Activated T-helper 1 cell treated with anti-CD3 and anti-CD28 coated beads, Interleukin-12 subunit alpha, Interleukin-12 subunit beta, Interleukin-2, Interleukin-4 antibody, amounts not matched to agents 30 ng/mL and 10 ng/mL and 1 ng/mL, durations not matched to agents 14 hours and 24 hours and 36 hours (primary cell): ENCODE measurements around the gene SCFD2. TPM values are rescaled to one million over a fixed set of nuclear protein-coding genes. Genes with fewer than 3 reads are reported as not detected.

ENCODE experiments used
- DNase-seq: peaks from one replicate; pipeline ENCODE4 v3.0.0; 2021; ENCODE audit warnings: low spot score
- H3K27ac Mint-ChIP-seq: one replicate; pipeline ENCODE4 v1.8.0; 2021; ENCODE audit warnings: mild to moderate bottlenecking, mixed read lengths
- H3K27me3 Mint-ChIP-seq: one replicate; pipeline ENCODE4 v1.8.0; 2022; ENCODE audit warnings: mild to moderate bottlenecking, moderate library complexity, mixed read lengths; ENCODE audit not compliant: insufficient read depth
- H3K36me3 Mint-ChIP-seq: one replicate; pipeline ENCODE4 v1.8.0; 2021; ENCODE audit warnings: low read depth, mixed read lengths
- H3K4me1 Mint-ChIP-seq: one replicate; pipeline ENCODE4 v1.8.0; 2021; ENCODE audit warnings: low read depth, mixed read lengths
- H3K4me3 Mint-ChIP-seq: one replicate; pipeline ENCODE4 v1.8.0; 2021; ENCODE audit warnings: mild to moderate bottlenecking, moderate library complexity, mixed read lengths
- H3K9me3 Mint-ChIP-seq: one replicate; pipeline ENCODE4 v1.8.0; 2021; ENCODE audit warnings: mixed read lengths
- intact Hi-C: fragments of 100-400 bp; cut with micrococcal nuclease; formaldehyde crosslinking; loops from one replicate; pipeline ENCODE4 v1.15.1; 2024
- total RNA-seq: library from RNA; stranded (reverse); gene quantifications from 2 replicates; pipeline ENCODE4 v1.2.3, GENCODE V29; 2022

The SCFD2 gene
- total RNA-seq, 1 donor from 2014 or later, result 40.5 TPM

GRCh38 chr4:52943677-52944076, 422.2 kb downstream of the SCFD2 start:
- Mint-ChIP-seq H3K9me3 (no peaks in the 10 kb centered on the region), H3K27me3 (peaks cover 4% of the 10 kb centered on the region), H3K36me3 (no peaks in the 10 kb centered on the region), H3K4me3 (no peak overlapping the region), H3K4me1 (no peaks in the 10 kb centered on the region), H3K27ac (no peak overlapping the region)
- intact Hi-C loops, result no loop called here
- DNase-seq, result no peak

- Mint-ChIP-seq H3K9me3 (no peaks in the 10 kb centered on the region), H3K36me3 (no peaks in the 10 kb centered on the region), H3K4me3 (no peak overlapping the region), H3K27ac (no peak overlapping the region), H3K27me3 (peaks cover 3% of the 10 kb centered on the region), H3K4me1 (no peaks in the 10 kb centered on the region)
- DNase-seq, result no peak
- intact Hi-C loops, result no loop called here
Observed at GRCh38 chr4:52942936-52943335, 422.9 kb downstream of the SCFD2 start.

GRCh38 chr4:52941450-52941849, 424.4 kb downstream of the SCFD2 start:
- Mint-ChIP-seq H3K4me3 (no peak overlapping the region), H3K36me3 (no peaks in the 10 kb centered on the region), H3K4me1 (no peaks in the 10 kb centered on the region), H3K27me3 (peaks cover 3% of the 10 kb centered on the region), H3K27ac (no peak overlapping the region), H3K9me3 (no peaks in the 10 kb centered on the region)
- DNase-seq, result no peak
- intact Hi-C loops, result no loop called here

- Mint-ChIP-seq H3K27ac (no peak overlapping the region), H3K27me3 (no peaks in the 10 kb centered on the region), H3K4me3 (no peak overlapping the region), H3K36me3 (no peaks in the 10 kb centered on the region), H3K4me1 (no peaks in the 10 kb centered on the region), H3K9me3 (no peaks in the 10 kb centered on the region)
- intact Hi-C loops, result no loop called here
- DNase-seq, result no peak
Observed at GRCh38 chr4:52939739-52940138, 426.1 kb downstream of the SCFD2 start.

- Mint-ChIP-seq H3K27me3 (no peaks in the 10 kb centered on the region), H3K27ac (no peak overlapping the region), H3K4me1 (no peaks in the 10 kb centered on the region), H3K9me3 (no peaks in the 10 kb centered on the region), H3K4me3 (no peak overlapping the region), H3K36me3 (no peaks in the 10 kb centered on the region)
- intact Hi-C loops, result no loop called here
- DNase-seq, result no peak
Observed at GRCh38 chr4:52939325-52939724, 426.5 kb downstream of the SCFD2 start.

GRCh38 chr4:52937829-52938228, 428.0 kb downstream of the SCFD2 start:
- no peak for DNase-seq
- no peaks in the 10 kb centered on the region for H3K27me3 Mint-ChIP-seq
- intact Hi-C loops, result no loop called here
- H3K4me3 Mint-ChIP-seq, result no peak overlapping the region
- no peaks in the 10 kb centered on the region for H3K36me3 Mint-ChIP-seq
- H3K27ac Mint-ChIP-seq, result no peak overlapping the region
- peaks cover 6% of the 10 kb centered on the region for H3K4me1 Mint-ChIP-seq
- H3K9me3 Mint-ChIP-seq, result no peaks in the 10 kb centered on the region

GRCh38 chr4:52936729-52937128, 429.1 kb downstream of the SCFD2 start:
- Mint-ChIP-seq H3K27ac (no peak overlapping the region), H3K9me3 (no peaks in the 10 kb centered on the region), H3K36me3 (no peaks in the 10 kb centered on the region), H3K4me3 (no peak overlapping the region), H3K4me1 (peaks cover 7% of the 10 kb centered on the region), H3K27me3 (no peaks in the 10 kb centered on the region)
- no peak for DNase-seq
- intact Hi-C loops, result no loop called here

GRCh38 chr4:52935317-52935716, 430.5 kb downstream of the SCFD2 start:
- intact Hi-C loops, result no loop called here
- Mint-ChIP-seq H3K4me3 (no peak overlapping the region), H3K9me3 (no peaks in the 10 kb centered on the region), H3K27ac (no peak overlapping the region), H3K36me3 (no peaks in the 10 kb centered on the region), H3K4me1 (peaks cover 7% of the 10 kb centered on the region), H3K27me3 (no peaks in the 10 kb centered on the region)
- no peak for DNase-seq

- no peak for DNase-seq
- Mint-ChIP-seq H3K27me3 (no peaks in the 10 kb centered on the region), H3K4me3 (no peak overlapping the region), H3K36me3 (no peaks in the 10 kb centered on the region), H3K27ac (no peak overlapping the region), H3K9me3 (no peaks in the 10 kb centered on the region), H3K4me1 (peaks cover 7% of the 10 kb centered on the region)
- intact Hi-C loops, result no loop called here
Observed at GRCh38 chr4:52933738-52934137, 432.1 kb downstream of the SCFD2 start.

- no peak for DNase-seq
- Mint-ChIP-seq H3K27me3 (no peaks in the 10 kb centered on the region), H3K9me3 (no peaks in the 10 kb centered on the region), H3K4me3 (no peak overlapping the region), H3K4me1 (peaks cover 7% of the 10 kb centered on the region), H3K36me3 (no peaks in the 10 kb centered on the region), H3K27ac (no peak overlapping the region)
- intact Hi-C loops, result no loop called here
Observed at GRCh38 chr4:52932591-52933470, 433.0 kb downstream of the SCFD2 start.

GRCh38 chr4:52931243-52931642, 434.6 kb downstream of the SCFD2 start:
- H3K4me3 Mint-ChIP-seq, result no peak overlapping the region
- no peak overlapping the region for H3K27ac Mint-ChIP-seq
- H3K27me3 Mint-ChIP-seq, result no peaks in the 10 kb centered on the region
- H3K36me3 Mint-ChIP-seq, result no peaks in the 10 kb centered on the region
- intact Hi-C loops, result no loop called here
- H3K9me3 Mint-ChIP-seq, result no peaks in the 10 kb centered on the region
- DNase-seq, result no peak
- peaks cover 7% of the 10 kb centered on the region for H3K4me1 Mint-ChIP-seq

- Mint-ChIP-seq H3K27me3 (no peaks in the 10 kb centered on the region), H3K27ac (no peak overlapping the region), H3K36me3 (no peaks in the 10 kb centered on the region), H3K4me1 (no peaks in the 10 kb centered on the region), H3K4me3 (no peak overlapping the region), H3K9me3 (no peaks in the 10 kb centered on the region)
- DNase-seq, result no peak
- intact Hi-C loops, result no loop called here
Observed at GRCh38 chr4:52926196-52926974, 439.5 kb downstream of the SCFD2 start.

GRCh38 chr4:52925531-52925968, 440.3 kb downstream of the SCFD2 start:
- H3K27me3 Mint-ChIP-seq, result no peaks in the 10 kb centered on the region
- H3K27ac Mint-ChIP-seq, result no peak overlapping the region
- no peak for DNase-seq
- H3K9me3 Mint-ChIP-seq, result no peaks in the 10 kb centered on the region
- H3K4me1 Mint-ChIP-seq, result no peaks in the 10 kb centered on the region
- intact Hi-C loops, result no loop called here
- H3K4me3 Mint-ChIP-seq, result no peak overlapping the region
- no peaks in the 10 kb centered on the region for H3K36me3 Mint-ChIP-seq
